ENCODE measurements around the gene FAM110D.
A peak's percentile ranks its signal among the peaks of the same experiment; 100 is the strongest.

FAM110D gene

GRCh38 chr1:26189751-26190275, 30.9 kb downstream of the FAM110D start:
- DNase-seq: no peak

- DNase-seq: peak; percentile 39
These were observed 31.6 kb downstream of the FAM110D start, which contains the start of gene CATSPER4 for GRCh38 chr1:26190373-26190987. CATSPER4 (plus strand) TSS chr1:26190602; CDS start chr1:26190628, 26 bp downstream.

- no peak for DNase-seq
These were observed 32.9 kb downstream of the FAM110D start for GRCh38 chr1:26191739-26192138.

- DNase-seq: no peak
These were observed 36.9 kb downstream of the FAM110D start for GRCh38 chr1:26195805-26196204.

GRCh38 chr1:26197301-26197700, 38.4 kb downstream of the FAM110D start:
- no peak for DNase-seq

- no peak for DNase-seq
These were observed 38.9 kb downstream of the FAM110D start for GRCh38 chr1:26197813-26198212.

DNA sequence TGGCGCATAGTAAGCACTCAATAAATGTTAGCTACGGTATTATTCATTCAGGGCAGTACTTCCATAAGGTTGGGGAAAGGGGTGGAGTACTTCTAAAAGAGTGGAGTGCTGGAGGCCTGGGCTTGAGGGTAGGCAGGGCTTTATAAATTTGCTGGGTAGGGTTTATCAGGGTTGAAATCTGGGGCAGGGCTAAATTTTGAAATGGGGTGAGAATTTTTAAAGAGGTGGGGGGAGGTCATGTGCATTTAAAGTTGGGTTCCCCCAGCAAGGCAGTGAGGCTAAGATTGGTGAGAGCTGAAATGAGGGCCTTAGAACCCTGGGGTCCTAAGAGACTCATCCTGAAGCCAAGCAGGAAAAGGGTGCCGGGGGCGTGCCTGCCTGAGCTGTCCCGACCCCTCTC, 41.5 kb downstream of the FAM110D start:
- DNase-seq: no peak

DNA sequence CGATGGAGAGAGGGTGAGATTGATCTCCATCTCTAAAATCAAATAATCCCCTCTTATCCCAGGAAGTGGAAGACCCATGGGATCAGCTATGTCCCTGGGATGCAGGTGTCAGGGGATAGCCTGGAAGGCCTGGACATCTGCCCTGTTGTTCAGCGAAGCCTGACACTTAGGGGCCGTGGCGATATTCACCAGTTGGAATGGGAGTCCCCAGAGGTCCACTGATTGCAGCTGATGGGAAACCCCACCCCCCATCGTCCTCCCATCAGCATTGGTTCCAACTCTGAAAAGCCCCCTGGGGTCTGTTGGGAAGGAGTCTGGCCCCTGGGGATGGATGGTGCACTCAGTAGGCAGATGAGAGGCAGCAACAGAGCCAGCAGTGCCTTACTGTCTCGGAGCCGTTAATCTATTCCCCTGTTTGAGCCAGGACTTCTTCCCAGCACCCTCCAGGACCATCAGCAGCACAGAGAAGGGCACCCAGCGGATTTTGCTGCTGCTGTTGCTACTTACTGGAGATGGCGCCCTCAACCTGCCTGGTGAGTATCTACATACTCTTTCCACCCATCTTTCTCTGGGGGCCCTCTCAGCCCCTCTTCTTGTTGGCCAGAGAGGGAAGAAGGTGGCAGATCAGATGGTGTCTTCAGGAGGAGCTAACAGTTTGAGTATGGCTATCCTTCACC, 44.9 kb downstream of the FAM110D start:
- DNase-seq: no peak

- no peak for DNase-seq
These were observed 51.4 kb downstream of the FAM110D start for GRCh38 chr1:26210147-26210870.

GRCh38 chr1:26212726-26213125, 53.8 kb downstream of the FAM110D start:
- DNase-seq: no peak

DNA sequence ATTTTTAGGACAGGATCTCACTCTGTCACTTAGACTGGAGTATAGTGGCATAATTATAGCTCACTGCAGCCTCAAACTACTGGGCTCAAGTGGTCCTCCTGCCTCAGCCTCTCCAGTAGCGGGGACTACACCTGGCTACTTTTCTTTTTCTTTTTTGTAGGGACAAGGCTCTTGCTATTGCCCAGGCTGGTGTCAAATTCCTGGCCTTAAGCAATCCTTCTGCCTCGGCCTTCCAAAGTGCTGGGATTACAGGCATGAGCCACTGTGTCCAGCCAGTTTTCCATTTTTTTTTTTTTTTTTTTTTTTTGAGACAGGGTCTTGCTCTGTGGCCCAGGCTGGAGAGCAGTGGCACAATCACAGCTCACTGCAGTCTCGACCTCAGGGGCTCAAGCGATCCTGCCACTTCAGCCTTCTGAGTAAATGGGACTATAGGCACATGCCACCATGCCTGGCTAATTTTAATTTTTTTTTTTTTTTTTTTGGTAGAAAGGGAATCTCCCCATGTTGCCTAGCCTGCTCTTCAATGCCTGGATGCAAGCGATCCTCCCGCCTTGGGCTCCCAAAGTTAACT, 54.5 kb downstream of the FAM110D start:
- no peak for DNase-seq
